DOHH2 (cell line): ENCODE results near the gene PSMG1.
A peak's percentile ranks its signal among the peaks of the same experiment; 100 is the strongest.

ENCODE experiments used
- H3F3A ChIP-seq: fragments of 200-600 bp; sonication (generic), shearing (Covaris generic); 2 replicates; pipeline ENCODE4 v1.6.0; 2016; ENCODE audit warnings: antibody characterized with exemption, mild to moderate bottlenecking; ENCODE audit not compliant: control insufficient read depth, insufficient read depth
- H3K27ac ChIP-seq: fragments of 200-600 bp; sonication (generic); 2 replicates; pipeline ENCODE4 v1.5.1; 2014; ENCODE audit warnings: low read depth, mild to moderate bottlenecking, low read length, moderate library complexity
- H3K27me3 ChIP-seq: fragments of 200-600 bp; sonication (generic); 2 replicates; pipeline ENCODE4 v1.6.1; 2014; ENCODE audit warnings: mild to moderate bottlenecking, low read length, mixed read lengths; ENCODE audit not compliant: control insufficient read depth
- H3K36me3 ChIP-seq: fragments of 200-600 bp; sonication (generic); 2 replicates; pipeline ENCODE4 v1.6.1; 2014; ENCODE audit warnings: mild to moderate bottlenecking, low read length, moderate library complexity, mixed read lengths; ENCODE audit not compliant: control insufficient read depth
- H3K4me1 ChIP-seq: fragments of 200-600 bp; sonication (generic); 2 replicates; pipeline ENCODE4 v1.6.1; 2014; ENCODE audit warnings: mild to moderate bottlenecking, low read length, mixed read lengths; ENCODE audit not compliant: control insufficient read depth
- H3K4me2 ChIP-seq: fragments of 200-600 bp; sonication (generic); 2 replicates; pipeline ENCODE4 v1.6.0; 2014; ENCODE audit warnings: mild to moderate bottlenecking, low read length, moderate library complexity
- H3K4me3 ChIP-seq: fragments of 200-600 bp; sonication (generic); 2 replicates; pipeline ENCODE4 v1.5.1; 2014; ENCODE audit warnings: mild to moderate bottlenecking, low read length, mixed read lengths
- H3K79me2 ChIP-seq: fragments of 200-600 bp; sonication (generic); 2 replicates; pipeline ENCODE4 v1.6.1; 2014; ENCODE audit warnings: mild to moderate bottlenecking, low read length, mixed read lengths; ENCODE audit not compliant: control insufficient read depth
- H3K9me2 ChIP-seq: fragments of 200-600 bp; sonication (generic); replicated peaks from 2 replicates; pipeline ENCODE4 v1.6.1; 2014; ENCODE audit warnings: mild to moderate bottlenecking, low read length, mixed read lengths; ENCODE audit not compliant: control insufficient read depth
- H3K9me3 ChIP-seq: fragments of 200-600 bp; sonication (generic); 2 replicates; pipeline ENCODE4 v1.6.1; 2014; ENCODE audit warnings: antibody characterized with exemption, low read length, mixed read lengths; ENCODE audit not compliant: control insufficient read depth, insufficient read depth
- H4K20me1 ChIP-seq: fragments of 200-600 bp; sonication (generic); 2 replicates; pipeline ENCODE4 v1.6.0; 2014; ENCODE audit warnings: low read depth, mild to moderate bottlenecking, antibody characterized with exemption, low read length, moderate library complexity; ENCODE audit not compliant: control insufficient read depth, insufficient read depth
- CTCF ChIP-seq: fragments of 200-600 bp; sonication (generic); IDR thresholded peaks from one replicate; pipeline ENCODE4 v1.5.1; 2014; ENCODE audit warnings: antibody characterized with exemption, mild to moderate bottlenecking, low read depth, low read length; ENCODE audit not compliant: poor library complexity, severe bottlenecking
- EZH2phosphoT487 ChIP-seq: fragments of 200-600 bp; sonication (generic); IDR thresholded peaks from 2 replicates; pipeline ENCODE4 v1.6.1; 2017; ENCODE audit warnings: borderline replicate concordance, mild to moderate bottlenecking, antibody characterized with exemption, low read length, moderate library complexity, mixed read lengths

The PSMG1 gene

GRCh38 chr21:39125752-39126485 is 57.3 kb downstream of the PSMG1 start:
- Histone ChIP-seq H3K27ac (no peak overlapping the region), H3K9me2 (no peaks in the 10 kb centered on the region)

More at GRCh38 chr21:39125752-39126485, 57.3 kb downstream of the PSMG1 start:
- Histone ChIP-seq H3K9me3 (no peaks in the 10 kb centered on the region), H3K4me3 (no peak overlapping the region), H3K79me2 (no peaks in the 10 kb centered on the region), H3K36me3 (no peaks in the 10 kb centered on the region), H3K27me3 (peaks cover 4% of the 10 kb centered on the region), H3K4me2 (no peak overlapping the region), H3K4me1 (no peaks in the 10 kb centered on the region), H3F3A (no peaks in the 10 kb centered on the region), H4K20me1 (no peaks in the 10 kb centered on the region)
- TF ChIP-seq EZH2phosphoT487 (no peak), CTCF (peak; percentile 58)
